GM12878 (cell line): ENCODE data around the gene COL4A4. TPM values are rescaled to one million over a fixed set of nuclear protein-coding genes. Genes with fewer than 3 reads are reported as not detected.

Experiments
- ATAC-seq: fragments of 200-7000 bp; cut with Tn5 transposase; 3 replicates; pipeline ENCODE4 v1.9.1; 2020; ENCODE audit warnings: mild to moderate bottlenecking, moderate library complexity
- Bru-seq: library from RNA; stranded (reverse); fragments of 400-500 nt; gene quantifications from one replicate; lab custom pipeline; 2021; lab: Mats Ljungman, UMichigan
- BruChase-seq, 2 experiments: library from RNA; stranded (reverse); fragments of 400-500 nt; gene quantifications; one replicate each; lab custom pipeline; 2021; lab: Mats Ljungman, UMichigan
- BruUV-seq: library from RNA; stranded (reverse); fragments of 400-500 nt; replicated peaks from 2 replicates; lab custom pipeline; 2021; lab: Mats Ljungman, UMichigan
- CTCF ChIA-PET: fragments of 300-600 bp; sonication (Branson Sonifier 250); formaldehyde crosslinking; extraction: SDS; loops from one replicate; lab custom pipeline; 2021; ENCODE audit warnings: inconsistent platforms; lab: Yijun Ruan, JAX
- POLR2A ChIA-PET: fragments of 350-600 bp; formaldehyde crosslinking; extraction: SDS; loops from one replicate; lab custom pipeline; 2021; ENCODE audit warnings: inconsistent platforms; lab: Charles Lee
- RAD21 ChIA-PET: fragments of 300-600 bp; sonication (Branson Sonifier 250); formaldehyde crosslinking; loops from one replicate; lab custom pipeline; 2023; ENCODE audit warnings: antibody characterized with exemption; ENCODE audit not compliant: unreplicated experiment; lab: Charles Lee
- SMC1A ChIA-PET: fragments of 300-600 bp; sonication (Branson Sonifier 250); formaldehyde crosslinking; loops from one replicate; lab custom pipeline; 2023; ENCODE audit not compliant: unreplicated experiment, uncharacterized antibody; lab: Charles Lee
- DNase-seq: peaks from one replicate; pipeline ENCODE4 v3.0.0-alpha.2; 2011; ENCODE audit warnings: low read depth, low spot score
- FAIRE-seq: peaks from 3 replicates; lab custom pipeline; 2011; peaks lifted over from hg19 to GRCh38; lab: Jason Lieb, UNC
- H2AFZ ChIP-seq: 2 replicates; pipeline ENCODE4 v1.6.0; 2011; ENCODE audit warnings: low read depth, low read length, control low read depth; ENCODE audit not compliant: control insufficient read depth
- H3K27ac ChIP-seq: 2 replicates; pipeline ENCODE4 v1.5.1; 2011; ENCODE audit warnings: control low read depth; ENCODE audit not compliant: control insufficient read depth, insufficient read depth
- H3K27me3 ChIP-seq, 2 experiments: replicated peaks in 1 of 2; 2 replicates each; pipeline versions ENCODE4 v1.6.0 to v1.6.1; 2011; ENCODE audit warnings: low read length in 1 of 2; ENCODE audit not compliant: control insufficient read depth in 2 of 2, insufficient read depth in 2 of 2
- H3K36me3 ChIP-seq, 2 experiments: 2 replicates each; pipeline ENCODE4 v1.5.1; 2011; ENCODE audit warnings: low read length in 1 of 2; ENCODE audit not compliant: control insufficient read depth in 2 of 2, insufficient read depth in 2 of 2
- H3K4me1 ChIP-seq: 2 replicates; pipeline ENCODE4 v1.6.1; 2011; ENCODE audit warnings: mild to moderate bottlenecking, low read length, moderate library complexity, mixed read lengths; ENCODE audit not compliant: control insufficient read depth, insufficient read depth
- H3K4me2 ChIP-seq: 2 replicates; pipeline ENCODE4 v1.6.0; 2011; ENCODE audit warnings: control low read depth; ENCODE audit not compliant: control insufficient read depth, insufficient read depth
- H3K4me3 ChIP-seq: fragments of 200-600 bp; sonication (generic); 2 replicates; pipeline ENCODE4 v1.5.1; 2016
- H3K79me2 ChIP-seq: 2 replicates; pipeline ENCODE4 v1.6.0; 2011; ENCODE audit warnings: low read length; ENCODE audit not compliant: control insufficient read depth, insufficient read depth
- H3K9ac ChIP-seq: 2 replicates; pipeline ENCODE4 v1.8.0; 2011; ENCODE audit warnings: low read length, control low read depth, mixed read lengths; ENCODE audit not compliant: control insufficient read depth, insufficient read depth
- H3K9me3 ChIP-seq: replicated peaks from 3 replicates; pipeline ENCODE4 v1.5.1; 2011; ENCODE audit warnings: mild to moderate bottlenecking, low read length; ENCODE audit not compliant: control insufficient read depth, insufficient read depth
- H4K20me1 ChIP-seq: 2 replicates; pipeline ENCODE4 v1.6.0; 2011; ENCODE audit not compliant: control insufficient read depth, insufficient read depth
- BACH1 ChIP-seq: fragments of 450-650 bp; IDR thresholded peaks from 2 replicates; pipeline ENCODE4 v1.6.1; 2017; ENCODE audit warnings: mild to moderate bottlenecking, borderline replicate concordance
- CBFB ChIP-seq: IDR thresholded peaks from 2 replicates; pipeline ENCODE4 v1.6.1; 2016; ENCODE audit warnings: antibody characterized with exemption, low read depth
- CBX5 ChIP-seq: sonication (generic); IDR thresholded peaks from 2 replicates; pipeline ENCODE4 v1.6.1; 2016; ENCODE audit warnings: low read depth, moderate library complexity, mild to moderate bottlenecking, inconsistent platforms
- IKZF2 ChIP-seq, 2 experiments: fragments of 450-650 bp; IDR thresholded peaks; 2 replicates each; pipeline ENCODE4 v1.6.1; 2017; ENCODE audit warnings: mild to moderate bottlenecking in 2 of 2, moderate library complexity in 2 of 2
- MTA3 ChIP-seq: IDR thresholded peaks from 2 replicates; pipeline ENCODE4 v1.6.1; 2012; ENCODE audit warnings: low read length, inconsistent platforms, borderline replicate concordance
- POLR2A ChIP-seq: IDR thresholded peaks from 2 replicates; pipeline ENCODE4 v1.6.1; 2011; ENCODE audit warnings: low read depth, mild to moderate bottlenecking, low read length
- SMAD1 ChIP-seq: fragments of 450-650 bp; IDR thresholded peaks from 2 replicates; pipeline ENCODE4 v1.6.1; 2018; ENCODE audit warnings: mild to moderate bottlenecking, low read depth; ENCODE audit not compliant: partially characterized antibody
- SPI1 ChIP-seq: IDR thresholded peaks from 2 replicates; pipeline ENCODE4 v1.6.1; 2011; ENCODE audit warnings: low read depth, mild to moderate bottlenecking, low read length, moderate library complexity, borderline replicate concordance; ENCODE audit not compliant: insufficient read depth
- TCF7 ChIP-seq: IDR thresholded peaks from 2 replicates; pipeline ENCODE4 v1.6.1; 2014; ENCODE audit warnings: antibody characterized with exemption, borderline replicate concordance
- YY1 ChIP-seq: IDR thresholded peaks from 2 replicates; pipeline ENCODE4 v1.6.1; 2011; ENCODE audit warnings: low read depth, mild to moderate bottlenecking, low read length
- WGBS: methylation state at CpG from one replicate; pipeline ENCODE4 v1.1.6; 2016; ENCODE audit warnings: low lambda C conversion rate; ENCODE audit not compliant: insufficient replicate concordance, insufficient coverage; ENCODE audit errors: missing lambda C conversion rate; 5-methylcytosine and 5-hydroxymethylcytosine counted together
- in situ Hi-C: fragments of 300-500 bp; cut with MboI; formaldehyde crosslinking; loops from 9 replicates; pipeline ENCODE4 v1.14.3; 2018; ENCODE audit warnings: mixed read lengths
- intact Hi-C: fragments of 100-400 bp; cut with micrococcal nuclease; formaldehyde crosslinking; loops from one replicate; pipeline ENCODE4 v1.14.2; 2022; ENCODE audit not compliant: unreplicated experiment
- long read RNA-seq, 2 experiments: library from polyadenylated mRNA; unstranded; transcript quantifications; one replicate each; pipeline ENCODE4 v2.0.0, GENCODE V29; 2019 to 2020
- polyA minus RNA-seq, 3 experiments: library from RNA; depleted of rRNA, polyadenylated mRNA; stranded (reverse); fragments of >200 nt; gene quantifications; 2 replicates each; pipeline ENCODE4 v1.2.3, GENCODE V29; 2011
- polyA plus RNA-seq, 11 experiments: library from polyadenylated mRNA; depleted of rRNA in 4 of 11; unstranded in 6 of 11; stranded (reverse) in 5 of 11; fragments of >200 nt; fragmentation: Nextera tagmentation in 4 of 11; fragmentation: Illumina TruSeq in 1 of 11; extraction: Ambion mirVana in 4 of 11; extraction: Trizol in 1 of 11; gene quantifications; 1 replicate in 1 of 11; 2 replicates in 10 of 11; pipeline versions ENCODE4 v1.2.1 to v1.2.3, GENCODE V29; 2011 to 2016; ENCODE audit warnings: inconsistent platforms in 2 of 11, missing spikeins in 2 of 11, low read depth in 1 of 11
- total RNA-seq, 4 experiments: library from RNA; depleted of rRNA in 3 of 4; stranded (reverse); fragments of >200 nt in 3 of 4; fragmentation: Illumina TruSeq in 1 of 4; extraction: Trizol in 1 of 4; gene quantifications; 2 replicates each; pipeline versions ENCODE4 v1.2.1 to v1.2.3, GENCODE V29; 2013 to 2021
- TF ChIP-seq, protein P1 (sequence below): fragments of 450-650 bp; IDR thresholded peaks from 2 replicates; pipeline ENCODE4 v1.6.1; 2017; ENCODE audit warnings: mild to moderate bottlenecking
- TF ChIP-seq, protein P2 (sequence below): fragments of 450-650 bp; IDR thresholded peaks from 2 replicates; pipeline ENCODE4 v1.6.1; 2017; ENCODE audit warnings: mild to moderate bottlenecking, low read depth, inconsistent platforms; ENCODE audit not compliant: poor library complexity, severe bottlenecking
- TF ChIP-seq, protein P3 (sequence below): fragments of 450-650 bp; formaldehyde crosslinking; IDR thresholded peaks from 2 replicates; pipeline ENCODE4 v1.5.0; 2022; ENCODE audit warnings: mild to moderate bottlenecking, missing genetic modification characterization

COL4A4 gene
- 0.08 and 0.27 TPM in 2 replicates for total RNA-seq (2013; cell fraction: nucleolus; rRNA removed)
- total RNA-seq (2014; rRNA removed): 2.4 and 2.5 TPM in 2 replicates
- 2.0 and 2.6 TPM in 2 replicates for total RNA-seq (2014; rRNA removed; fragmentation: Illumina TruSeq; extraction: Trizol)
- 3.4 and 4.0 TPM in 2 replicates for total RNA-seq (2021)
- 1.1 TPM for polyA plus RNA-seq (2011; ENCODE audit: low read depth)
- 0.19 and 0.26 TPM in 2 replicates for polyA plus RNA-seq (2011; rRNA removed)
- 0.06 and 0.08 TPM in 2 replicates for polyA plus RNA-seq (2011; cell fraction: cytosol; rRNA removed)
- 0.28 and 0.31 TPM in 2 replicates for polyA plus RNA-seq (2011; cell fraction: nucleus; rRNA removed)
- polyA plus RNA-seq (2012): 1.8 and 2.0 TPM in 2 replicates
- polyA plus RNA-seq (2014; fragmentation: Illumina TruSeq; extraction: Trizol): 2.3 and 2.4 TPM in 2 replicates
- polyA plus RNA-seq (2014; fragmentation: Nextera tagmentation; extraction: Ambion mirVana): under 1 TPM; 0.42 to 0.48 TPM
- polyA plus RNA-seq (2014; rRNA removed): 1.9 TPM in 2 replicates
- 1 to 10 TPM; 2.2 to 2.7 TPM for polyA plus RNA-seq (2016; fragmentation: Nextera tagmentation; extraction: Ambion mirVana)
- 0.15 TPM in 2 replicates for polyA minus RNA-seq (2011; rRNA and poly(A)+ RNA removed)
- 0.13 and 0.31 TPM in 2 replicates for polyA minus RNA-seq (2011; cell fraction: cytosol; rRNA and poly(A)+ RNA removed)
- 0.12 and 0.29 TPM in 2 replicates for polyA minus RNA-seq (2011; cell fraction: nucleus; rRNA and poly(A)+ RNA removed)
- percentile 22 among the genes with signal in this experiment for Bru-seq, nascent RNA
- percentile 19 among the genes with signal in this experiment for BruChase-seq, experiment 1, labeled RNA remaining after a 6-hour chase
- percentile 20 among the genes with signal in this experiment for BruChase-seq, experiment 2, labeled RNA remaining after a 2-hour chase
- long read RNA-seq, experiment 1: 0 reads
- long read RNA-seq, experiment 2, partial matches to known transcripts: 0 of 2 reads
- long read RNA-seq, experiment 2, other reads (novel, unspliced or antisense): 2 of 2 reads

DNA sequence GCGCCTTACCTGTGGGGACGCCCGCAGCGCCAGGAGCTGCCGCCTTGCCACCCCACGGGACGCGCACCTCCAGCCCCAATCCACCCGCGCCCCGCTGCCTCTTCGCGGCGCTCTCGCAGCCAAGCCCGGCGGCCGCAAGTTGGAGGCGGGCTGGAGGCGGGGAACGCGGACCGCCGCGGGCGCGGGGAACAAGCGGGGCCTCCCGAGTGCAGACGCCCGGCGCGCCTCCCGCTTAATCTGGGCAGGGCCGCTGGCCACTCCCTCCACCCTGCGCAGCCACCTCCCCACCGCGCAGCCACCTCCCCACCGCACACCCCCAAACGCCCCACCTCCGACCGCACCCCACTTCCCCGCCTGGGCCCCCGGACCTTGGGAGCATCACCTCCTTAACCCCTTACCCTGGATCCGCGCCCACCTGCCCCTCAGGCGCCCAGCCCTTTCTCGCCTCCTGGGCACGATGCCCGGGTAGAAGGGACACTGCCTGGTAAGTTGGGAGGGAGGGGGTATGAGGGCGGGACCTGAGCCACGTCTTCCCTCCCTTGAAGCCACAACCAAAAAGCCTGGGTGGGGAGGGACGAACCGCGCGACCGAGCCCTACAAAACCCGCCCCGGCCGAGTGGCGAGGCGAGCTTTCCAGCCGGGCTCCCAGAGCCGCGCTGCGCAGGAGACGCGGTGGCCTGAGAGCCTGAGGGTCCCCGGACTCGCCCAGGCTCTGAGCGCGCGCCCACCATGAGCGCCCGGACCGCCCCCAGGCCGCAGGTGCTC is at the start of gene COL4A4, which contains the start of gene COL4A3:
TSS of gene COL4A4 (minus strand) at position 208 of the 765 bp plus-strand sequence. CDS start 16,722 bp downstream, outside the sequence.
TSS of gene COL4A3 (plus strand) at position 627 of the 765 bp plus-strand sequence. CDS start at position 730, 103 bp downstream.
- in situ Hi-C loops: no loop called here
- peak within 1 kb of the TSS; percentile 65; the same call in 1 of the 2 replicates for H3K9ac ChIP-seq
- BruUV-seq: no TSS peak
- ChIA-PET RAD21 (no interaction called here), CTCF (no interaction called here), POLR2A (no interaction called here), SMC1A (no interaction called here)
- H3K27ac ChIP-seq: peak within 1 kb of the TSS; percentile 69
- intact Hi-C loops: no loop called here
- no peaks in the 10 kb centered on the region for H3K36me3 ChIP-seq
- peaks cover 2% of the 10 kb centered on the region for H3K79me2 ChIP-seq
- H3K4me2 ChIP-seq: peak within 1 kb of the TSS; percentile 89
- DNase-seq (no peak), ATAC-seq (peak; percentile 82), FAIRE-seq (no peak)
- peak within 1 kb of the TSS; percentile 85 for H3K4me3 ChIP-seq
- H3K4me1 ChIP-seq: no peaks in the 10 kb centered on the region
- under 1% methylated on average over 64 of the region's 77 CpGs for WGBS
- H3K9me3 ChIP-seq: no peaks in the 10 kb centered on the region; the same call in 2 of the 3 replicates
- H4K20me1 ChIP-seq: no peaks in the 10 kb centered on the region
- H3K27me3 ChIP-seq: peaks cover 0 to 2% of the 10 kb centered on the region in 2 experiments; a peak in 2 of 4 replicates
- H2AFZ ChIP-seq: peak within 1 kb of the TSS; percentile 81
- no peak for TF ChIP-seq IKZF2 (IDR thresholded peaks at IDR 0.05)
- no peak for TF ChIP-seq YY1
- TF ChIP-seq CBFB: no peak
- TF ChIP-seq, protein P1, sequence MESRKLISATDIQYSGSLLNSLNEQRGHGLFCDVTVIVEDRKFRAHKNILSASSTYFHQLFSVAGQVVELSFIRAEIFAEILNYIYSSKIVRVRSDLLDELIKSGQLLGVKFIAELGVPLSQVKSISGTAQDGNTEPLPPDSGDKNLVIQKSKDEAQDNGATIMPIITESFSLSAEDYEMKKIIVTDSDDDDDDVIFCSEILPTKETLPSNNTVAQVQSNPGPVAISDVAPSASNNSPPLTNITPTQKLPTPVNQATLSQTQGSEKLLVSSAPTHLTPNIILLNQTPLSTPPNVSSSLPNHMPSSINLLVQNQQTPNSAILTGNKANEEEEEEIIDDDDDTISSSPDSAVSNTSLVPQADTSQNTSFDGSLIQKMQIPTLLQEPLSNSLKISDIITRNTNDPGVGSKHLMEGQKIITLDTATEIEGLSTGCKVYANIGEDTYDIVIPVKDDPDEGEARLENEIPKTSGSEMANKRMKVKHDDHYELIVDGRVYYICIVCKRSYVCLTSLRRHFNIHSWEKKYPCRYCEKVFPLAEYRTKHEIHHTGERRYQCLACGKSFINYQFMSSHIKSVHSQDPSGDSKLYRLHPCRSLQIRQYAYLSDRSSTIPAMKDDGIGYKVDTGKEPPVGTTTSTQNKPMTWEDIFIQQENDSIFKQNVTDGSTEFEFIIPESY: no peak
- TF ChIP-seq TCF7: no peak
- TF ChIP-seq CBX5: no peak
- TF ChIP-seq, protein P2, sequence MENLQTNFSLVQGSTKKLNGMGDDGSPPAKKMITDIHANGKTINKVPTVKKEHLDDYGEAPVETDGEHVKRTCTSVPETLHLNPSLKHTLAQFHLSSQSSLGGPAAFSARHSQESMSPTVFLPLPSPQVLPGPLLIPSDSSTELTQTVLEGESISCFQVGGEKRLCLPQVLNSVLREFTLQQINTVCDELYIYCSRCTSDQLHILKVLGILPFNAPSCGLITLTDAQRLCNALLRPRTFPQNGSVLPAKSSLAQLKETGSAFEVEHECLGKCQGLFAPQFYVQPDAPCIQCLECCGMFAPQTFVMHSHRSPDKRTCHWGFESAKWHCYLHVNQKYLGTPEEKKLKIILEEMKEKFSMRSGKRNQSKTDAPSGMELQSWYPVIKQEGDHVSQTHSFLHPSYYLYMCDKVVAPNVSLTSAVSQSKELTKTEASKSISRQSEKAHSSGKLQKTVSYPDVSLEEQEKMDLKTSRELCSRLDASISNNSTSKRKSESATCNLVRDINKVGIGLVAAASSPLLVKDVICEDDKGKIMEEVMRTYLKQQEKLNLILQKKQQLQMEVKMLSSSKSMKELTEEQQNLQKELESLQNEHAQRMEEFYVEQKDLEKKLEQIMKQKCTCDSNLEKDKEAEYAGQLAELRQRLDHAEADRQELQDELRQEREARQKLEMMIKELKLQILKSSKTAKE: no peak
- no peak for TF ChIP-seq BACH1
- TF ChIP-seq POLR2A: peak; percentile 65
- TF ChIP-seq MTA3: no peak
- TF ChIP-seq, protein P3, sequence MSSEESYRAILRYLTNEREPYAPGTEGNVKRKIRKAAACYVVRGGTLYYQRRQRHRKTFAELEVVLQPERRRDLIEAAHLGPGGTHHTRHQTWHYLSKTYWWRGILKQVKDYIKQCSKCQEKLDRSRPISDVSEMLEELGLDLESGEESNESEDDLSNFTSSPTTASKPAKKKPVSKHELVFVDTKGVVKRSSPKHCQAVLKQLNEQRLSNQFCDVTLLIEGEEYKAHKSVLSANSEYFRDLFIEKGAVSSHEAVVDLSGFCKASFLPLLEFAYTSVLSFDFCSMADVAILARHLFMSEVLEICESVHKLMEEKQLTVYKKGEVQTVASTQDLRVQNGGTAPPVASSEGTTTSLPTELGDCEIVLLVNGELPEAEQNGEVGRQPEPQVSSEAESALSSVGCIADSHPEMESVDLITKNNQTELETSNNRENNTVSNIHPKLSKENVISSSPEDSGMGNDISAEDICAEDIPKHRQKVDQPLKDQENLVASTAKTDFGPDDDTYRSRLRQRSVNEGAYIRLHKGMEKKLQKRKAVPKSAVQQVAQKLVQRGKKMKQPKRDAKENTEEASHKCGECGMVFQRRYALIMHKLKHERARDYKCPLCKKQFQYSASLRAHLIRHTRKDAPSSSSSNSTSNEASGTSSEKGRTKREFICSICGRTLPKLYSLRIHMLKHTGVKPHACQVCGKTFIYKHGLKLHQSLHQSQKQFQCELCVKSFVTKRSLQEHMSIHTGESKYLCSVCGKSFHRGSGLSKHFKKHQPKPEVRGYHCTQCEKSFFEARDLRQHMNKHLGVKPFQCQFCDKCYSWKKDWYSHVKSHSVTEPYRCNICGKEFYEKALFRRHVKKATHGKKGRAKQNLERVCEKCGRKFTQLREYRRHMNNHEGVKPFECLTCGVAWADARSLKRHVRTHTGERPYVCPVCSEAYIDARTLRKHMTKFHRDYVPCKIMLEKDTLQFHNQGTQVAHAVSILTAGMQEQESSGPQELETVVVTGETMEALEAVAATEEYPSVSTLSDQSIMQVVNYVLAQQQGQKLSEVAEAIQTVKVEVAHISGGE (CRISPR knock-in tag): no peak
- no peak for TF ChIP-seq SPI1
- TF ChIP-seq SMAD1: no peak
